ENCODE measurements around the gene SLC25A1.
"Not testable (repeated sequence)": the region's sequence is repeated elsewhere in the genome, so short reads cannot be mapped to it uniquely, and the experiment has no call there.

The SLC25A1 gene

DNA sequence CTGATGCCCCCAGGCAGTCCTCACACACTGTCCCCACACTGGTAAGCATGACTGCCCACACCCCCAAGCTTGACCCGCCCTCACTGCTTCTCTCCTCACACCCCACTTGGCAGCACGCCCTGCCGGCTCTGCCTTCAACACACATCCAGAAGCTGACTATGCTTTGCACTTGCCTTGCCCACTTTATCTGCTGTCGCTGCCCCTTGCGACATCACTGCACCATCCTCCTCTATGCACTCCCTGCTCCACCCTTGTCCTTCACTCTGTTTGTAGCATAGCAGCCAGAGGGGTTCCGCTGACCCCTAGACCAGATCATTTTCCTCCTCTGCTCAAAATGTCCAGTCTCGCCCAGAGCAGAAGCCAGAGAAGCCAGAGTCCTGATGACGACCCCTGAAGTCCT, 25.3 kb upstream of the SLC25A1 start:
- Histone ChIP-seq H3K9ac (ENCODE audit: low read depth, low read length) (no peak overlapping the region), H3K36me3 (ENCODE audit: insufficient read depth, low read depth, low read length) (peaks cover 25% of the 10 kb centered on the region), H3K27me3 (ENCODE audit: insufficient read depth, low read length) (no peaks in the 10 kb centered on the region), H3K4me3 (ENCODE audit: low read length) (no peak overlapping the region), H3K4me1 (ENCODE audit: insufficient read depth, low read length) (no peaks in the 10 kb centered on the region), H3K9me3 (ENCODE audit: insufficient read depth, low read depth, low read length) (no peaks in the 10 kb centered on the region), H3K27ac (ENCODE audit: low read length) (no peak overlapping the region)

DNA sequence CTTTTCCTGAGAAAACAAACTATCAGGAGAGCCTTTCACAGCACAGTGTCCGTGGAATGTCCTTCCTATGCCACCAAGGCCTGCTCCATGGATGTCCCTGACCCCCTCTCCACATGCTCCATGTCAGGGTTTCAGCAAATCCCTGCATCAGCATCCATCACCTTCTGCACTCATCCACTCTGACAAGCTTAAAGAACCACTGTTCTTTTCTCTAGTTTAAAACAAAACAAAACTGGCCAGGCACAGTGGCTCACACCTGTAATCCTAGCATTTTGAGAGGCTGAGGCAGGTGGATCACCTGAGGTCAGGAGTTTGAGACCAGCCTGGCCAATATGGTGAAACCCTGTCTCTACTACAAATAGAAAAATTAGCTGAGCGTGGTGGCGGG, 24.3 kb upstream of the SLC25A1 start:
- not testable (repeated sequence) for H3K27me3 ChIP-seq (ENCODE audit: insufficient read depth, low read length); H3K4me3 ChIP-seq (ENCODE audit: low read length); H3K27ac ChIP-seq (ENCODE audit: low read length); H3K9me3 ChIP-seq (ENCODE audit: insufficient read depth, low read depth, low read length); H3K9ac ChIP-seq (ENCODE audit: low read depth, low read length); H3K4me1 ChIP-seq (ENCODE audit: insufficient read depth, low read length)
- peaks cover 15% of the 10 kb centered on the region for H3K36me3 ChIP-seq (ENCODE audit: insufficient read depth, low read depth, low read length)

DNA sequence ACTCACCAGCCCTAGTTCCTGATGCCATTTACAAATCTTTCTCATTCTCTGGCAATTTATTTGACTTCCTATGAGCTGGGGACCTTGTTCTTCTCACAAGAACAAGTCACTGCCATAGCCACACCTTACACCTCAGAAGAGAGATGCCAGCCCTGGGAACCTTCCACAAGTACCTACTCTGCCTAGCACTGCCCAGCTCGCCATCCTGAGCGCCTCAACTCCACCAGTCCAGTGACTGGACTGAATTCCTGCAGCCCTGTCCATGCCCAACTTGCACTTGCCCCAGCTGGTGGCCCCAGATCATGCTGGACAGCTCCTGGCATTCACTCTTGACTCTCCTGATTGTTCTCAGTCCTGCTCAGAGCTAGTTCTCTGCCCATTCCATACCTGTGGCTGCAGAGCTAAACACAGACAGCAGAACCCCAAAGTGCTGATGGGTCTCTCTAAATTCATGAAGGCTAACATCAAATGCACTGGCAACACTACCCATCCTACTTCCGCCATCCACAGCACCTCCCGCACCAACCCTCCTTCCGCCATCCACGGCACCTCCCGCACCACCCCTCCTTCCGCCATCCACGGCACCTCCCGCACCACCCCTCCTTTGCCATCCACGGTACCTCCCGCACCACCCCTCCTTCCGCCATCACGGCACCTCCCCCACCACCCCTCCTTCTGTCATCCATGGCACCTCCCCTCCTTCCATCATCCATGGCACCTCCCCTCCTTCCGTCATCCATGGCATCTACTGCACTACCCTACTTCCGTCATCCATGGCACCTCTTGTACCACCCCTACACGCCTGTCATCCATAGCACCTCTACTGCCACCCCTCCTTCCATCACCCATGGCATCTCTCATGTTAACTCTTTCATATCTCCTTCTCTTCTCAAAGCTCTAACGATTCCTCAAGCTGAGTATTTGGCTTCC, 23.6 kb upstream of the SLC25A1 start:
- no peak overlapping the region for H3K27ac ChIP-seq (ENCODE audit: low read length)
- H3K4me1 ChIP-seq (ENCODE audit: insufficient read depth, low read length) = no peaks in the 10 kb centered on the region
- H3K9ac ChIP-seq (ENCODE audit: low read depth, low read length) = no peak overlapping the region
- peaks cover 9% of the 10 kb centered on the region for H3K36me3 ChIP-seq (ENCODE audit: insufficient read depth, low read depth, low read length)
- H3K4me3 ChIP-seq (ENCODE audit: low read length) = no peak overlapping the region
- H3K27me3 ChIP-seq (ENCODE audit: insufficient read depth, low read length) = no peaks in the 10 kb centered on the region
- H3K9me3 ChIP-seq (ENCODE audit: insufficient read depth, low read depth, low read length) = no peaks in the 10 kb centered on the region

DNA sequence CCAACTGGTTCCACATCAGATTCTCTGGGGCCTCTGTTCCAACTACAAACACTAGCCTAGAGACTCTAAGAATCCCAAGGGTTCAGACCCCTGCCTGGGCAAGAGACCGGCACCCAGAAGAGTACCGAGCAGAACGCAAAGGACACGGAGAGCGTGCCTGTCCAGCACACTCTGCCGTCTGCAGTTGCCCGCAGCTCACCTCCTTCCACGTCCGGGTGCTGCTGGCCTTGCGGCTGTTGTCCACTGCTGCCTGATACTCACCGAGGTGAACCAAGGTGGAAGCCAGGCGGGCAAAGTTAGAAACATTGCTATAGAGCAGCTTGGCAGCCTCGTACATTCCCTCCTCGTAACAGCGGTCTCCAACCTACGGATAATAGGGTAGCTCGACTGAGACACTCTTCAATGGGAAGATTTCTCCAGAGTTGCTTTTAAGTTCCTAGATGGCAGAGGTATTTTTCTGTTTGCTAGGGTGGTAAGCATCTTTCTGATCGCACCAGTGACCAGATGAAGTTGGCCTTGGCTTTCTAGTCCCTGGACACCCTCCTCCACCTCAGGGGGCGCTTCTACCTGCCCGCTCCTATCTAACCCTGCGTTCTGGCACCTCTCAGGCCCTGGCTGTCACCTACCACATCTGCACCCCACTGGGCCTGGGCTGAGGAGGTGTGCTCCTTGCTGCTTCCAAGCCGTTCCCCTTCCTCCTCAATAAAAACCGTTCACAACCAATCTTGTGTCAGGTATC, 22.8 kb upstream of the SLC25A1 start:
- Histone ChIP-seq H3K9ac (ENCODE audit: low read depth, low read length) (no peak overlapping the region), H3K36me3 (ENCODE audit: insufficient read depth, low read depth, low read length) (peaks cover 14% of the 10 kb centered on the region), H3K27me3 (ENCODE audit: insufficient read depth, low read length) (no peaks in the 10 kb centered on the region), H3K4me1 (ENCODE audit: insufficient read depth, low read length) (no peaks in the 10 kb centered on the region), H3K27ac (ENCODE audit: low read length) (no peak overlapping the region), H3K9me3 (ENCODE audit: insufficient read depth, low read depth, low read length) (no peaks in the 10 kb centered on the region), H3K4me3 (ENCODE audit: low read length) (no peak overlapping the region)

DNA sequence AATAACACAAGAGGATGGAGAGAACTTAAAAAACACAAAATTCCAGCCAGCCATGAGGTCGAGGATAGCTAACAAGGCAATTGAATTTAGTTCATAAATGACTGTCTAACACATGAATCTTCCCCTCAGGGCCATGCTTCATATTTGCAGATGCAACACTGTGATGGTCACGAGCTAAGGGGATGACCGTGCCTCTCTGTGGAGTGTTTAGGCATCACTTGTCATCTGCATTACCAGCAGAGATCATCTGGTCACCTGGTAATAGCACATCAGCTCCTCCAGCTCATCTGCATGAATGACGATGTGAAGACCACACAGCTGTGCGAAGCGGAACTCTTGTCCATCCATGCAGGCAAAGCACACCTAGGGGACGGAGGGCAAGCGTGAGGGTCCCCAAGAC, 20.9 kb upstream of the SLC25A1 start:
- no peaks in the 10 kb centered on the region for H3K4me1 ChIP-seq (ENCODE audit: insufficient read depth, low read length)

DNA sequence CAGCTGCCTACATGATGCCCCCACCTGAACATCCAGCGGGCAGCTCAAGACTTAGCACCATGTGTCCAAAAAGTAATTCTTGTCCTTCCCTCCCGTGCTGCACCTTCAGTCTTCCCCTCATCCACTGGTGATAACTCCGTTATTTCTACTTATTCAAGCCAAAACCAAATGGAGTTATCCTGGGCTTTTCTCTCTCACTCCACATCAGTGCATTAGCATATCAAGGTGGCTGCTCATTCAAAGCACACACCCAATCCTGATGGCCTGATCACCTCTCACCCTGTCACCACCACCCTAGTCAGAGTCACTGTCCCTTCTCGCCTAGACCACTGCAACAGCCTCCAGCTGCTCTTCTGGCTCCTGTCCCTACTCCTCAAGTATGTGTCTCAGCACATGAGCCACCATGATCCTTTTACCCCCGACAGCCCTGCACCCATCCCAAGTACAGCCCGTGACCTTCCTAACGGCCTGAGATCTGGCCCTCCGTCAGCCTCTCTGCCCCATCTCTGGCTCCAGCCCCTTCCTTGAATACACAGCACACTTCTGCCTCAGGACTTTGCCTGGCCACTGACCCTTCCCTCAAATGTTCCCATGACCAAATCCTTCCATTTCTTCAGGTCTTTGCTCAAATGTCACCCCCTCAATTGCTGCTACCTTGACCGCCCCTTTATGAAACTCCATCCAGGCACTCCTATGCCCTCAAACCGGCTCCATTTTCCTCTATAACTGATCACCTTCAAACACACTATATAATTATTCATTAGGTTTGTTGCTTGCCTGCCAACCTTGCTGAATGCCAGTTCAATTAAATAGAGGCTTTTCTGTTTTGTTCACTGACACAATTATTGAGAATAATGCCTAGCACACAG, 19.7 kb upstream of the SLC25A1 start:
- no peaks in the 10 kb centered on the region for H3K27me3 ChIP-seq (ENCODE audit: insufficient read depth, low read length)
- H3K9me3 ChIP-seq (ENCODE audit: insufficient read depth, low read depth, low read length) = no peaks in the 10 kb centered on the region; the same call in 1 of the 2 replicates
- peaks cover 34% of the 10 kb centered on the region for H3K36me3 ChIP-seq (ENCODE audit: insufficient read depth, low read depth, low read length)
- no peak overlapping the region for H3K27ac ChIP-seq (ENCODE audit: low read length)
- H3K4me1 ChIP-seq (ENCODE audit: insufficient read depth, low read length) = no peaks in the 10 kb centered on the region
- H3K4me3 ChIP-seq (ENCODE audit: low read length) = no peak overlapping the region
- no peak overlapping the region for H3K9ac ChIP-seq (ENCODE audit: low read depth, low read length)

More for the DNA sequence above, 20.9 kb upstream of the SLC25A1 start:
- Histone ChIP-seq H3K36me3 (ENCODE audit: insufficient read depth, low read depth, low read length) (peaks cover 25% of the 10 kb centered on the region), H3K9ac (ENCODE audit: low read depth, low read length) (no peak overlapping the region), H3K27ac (ENCODE audit: low read length) (no peak overlapping the region), H3K9me3 (ENCODE audit: insufficient read depth, low read depth, low read length) (no peaks in the 10 kb centered on the region), H3K27me3 (ENCODE audit: insufficient read depth, low read length) (no peaks in the 10 kb centered on the region), H3K4me3 (ENCODE audit: low read length) (no peak overlapping the region)

DNA sequence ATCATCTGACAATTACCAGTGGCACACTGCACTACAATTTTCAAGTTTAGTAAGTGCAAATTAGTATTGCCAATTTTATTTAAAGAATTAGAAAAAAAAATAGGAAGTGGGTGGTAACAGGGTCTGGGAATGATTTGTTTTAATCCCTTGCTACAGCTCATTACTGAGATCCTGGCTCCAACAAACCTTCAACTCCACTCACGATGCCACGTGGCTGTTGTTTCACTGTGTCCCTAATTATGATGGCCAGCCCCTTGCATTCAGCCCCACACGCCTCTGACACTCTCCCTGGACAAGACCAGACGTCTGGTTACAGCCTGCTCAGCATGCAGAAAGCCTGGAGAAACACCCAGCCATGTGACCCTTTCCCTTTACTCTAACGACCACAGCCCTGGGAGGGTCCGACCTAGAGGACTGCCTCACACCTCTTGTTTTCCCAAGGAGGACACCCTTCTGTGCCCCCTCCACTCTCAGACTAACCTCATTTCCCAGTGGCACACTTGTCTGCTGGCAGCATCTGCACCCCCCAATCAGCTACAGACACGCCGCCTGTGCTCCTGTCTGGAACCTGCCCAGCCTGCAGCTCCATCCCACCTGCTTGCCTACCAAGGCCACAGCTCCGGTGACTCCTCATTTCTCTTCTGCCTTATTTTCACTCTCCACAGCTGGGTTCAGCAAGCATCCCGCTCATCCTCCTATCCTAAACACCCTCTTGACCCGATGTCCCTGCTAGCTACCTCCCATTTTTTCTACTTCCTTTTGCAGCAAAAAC, 18.5 kb upstream of the SLC25A1 start:
- H3K27me3 ChIP-seq (ENCODE audit: insufficient read depth, low read length) = no peaks in the 10 kb centered on the region
- H3K9me3 ChIP-seq (ENCODE audit: insufficient read depth, low read depth, low read length) = no peaks in the 10 kb centered on the region; the same call in 1 of the 2 replicates
- H3K9ac ChIP-seq (ENCODE audit: low read depth, low read length) = no peak overlapping the region
- no peak overlapping the region for H3K4me3 ChIP-seq (ENCODE audit: low read length)
- no peak overlapping the region for H3K27ac ChIP-seq (ENCODE audit: low read length)
- peaks cover 37% of the 10 kb centered on the region for H3K36me3 ChIP-seq (ENCODE audit: insufficient read depth, low read depth, low read length)
- no peaks in the 10 kb centered on the region for H3K4me1 ChIP-seq (ENCODE audit: insufficient read depth, low read length)

DNA sequence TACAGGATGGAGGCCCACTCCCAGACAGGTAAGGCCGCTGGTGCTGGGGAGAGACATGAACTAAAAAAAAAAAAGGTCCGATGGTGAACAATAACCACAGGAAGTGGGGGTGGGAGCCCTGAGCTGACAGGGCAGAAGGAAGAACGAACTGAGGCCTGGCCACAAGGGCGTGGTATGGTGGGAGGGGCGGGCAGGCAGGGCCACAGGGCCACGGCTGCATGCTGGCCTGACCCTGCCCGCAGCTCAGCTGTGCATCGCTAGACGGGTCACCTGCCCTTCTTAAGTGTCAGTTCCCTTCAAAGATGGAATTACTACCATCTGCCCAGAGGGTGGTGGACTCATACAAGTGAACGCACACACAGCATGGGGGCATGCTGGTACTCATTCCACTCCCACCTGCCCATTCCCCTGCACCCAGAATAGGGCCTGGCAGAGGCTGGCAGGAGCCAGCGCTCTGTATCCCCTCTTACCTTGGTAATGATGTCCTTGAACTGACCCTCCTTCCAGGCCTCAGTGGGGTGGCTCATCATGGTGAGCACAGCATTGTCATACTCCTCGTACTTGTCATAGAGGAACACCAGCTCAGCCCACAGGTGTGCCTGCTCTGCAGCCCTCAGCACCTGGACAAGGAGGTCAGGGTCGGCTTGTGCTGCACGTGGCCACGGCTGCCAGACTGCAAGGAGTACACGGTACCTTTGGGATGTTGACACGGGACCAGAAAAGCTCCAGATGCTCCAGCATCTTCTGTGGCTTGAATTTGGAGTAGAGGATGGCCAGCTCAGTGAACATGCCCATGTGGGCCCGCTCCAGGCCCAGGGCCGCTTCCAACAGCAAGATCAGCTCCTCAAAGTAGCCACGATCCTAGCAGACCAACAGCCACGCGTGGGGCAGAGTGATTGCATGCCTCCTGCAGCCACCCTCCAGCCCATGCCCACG, 17.5 kb upstream of the SLC25A1 start:
- Histone ChIP-seq H3K36me3 (ENCODE audit: insufficient read depth, low read depth, low read length) (peaks cover 37% of the 10 kb centered on the region), H3K4me3 (ENCODE audit: low read length) (no peak overlapping the region), H3K9me3 (ENCODE audit: insufficient read depth, low read depth, low read length) (no peaks in the 10 kb centered on the region; the same call in 1 of the 2 replicates), H3K9ac (ENCODE audit: low read depth, low read length) (no peak overlapping the region), H3K27ac (ENCODE audit: low read length) (no peak overlapping the region), H3K4me1 (ENCODE audit: insufficient read depth, low read length) (no peaks in the 10 kb centered on the region), H3K27me3 (ENCODE audit: insufficient read depth, low read length) (no peaks in the 10 kb centered on the region)

DNA sequence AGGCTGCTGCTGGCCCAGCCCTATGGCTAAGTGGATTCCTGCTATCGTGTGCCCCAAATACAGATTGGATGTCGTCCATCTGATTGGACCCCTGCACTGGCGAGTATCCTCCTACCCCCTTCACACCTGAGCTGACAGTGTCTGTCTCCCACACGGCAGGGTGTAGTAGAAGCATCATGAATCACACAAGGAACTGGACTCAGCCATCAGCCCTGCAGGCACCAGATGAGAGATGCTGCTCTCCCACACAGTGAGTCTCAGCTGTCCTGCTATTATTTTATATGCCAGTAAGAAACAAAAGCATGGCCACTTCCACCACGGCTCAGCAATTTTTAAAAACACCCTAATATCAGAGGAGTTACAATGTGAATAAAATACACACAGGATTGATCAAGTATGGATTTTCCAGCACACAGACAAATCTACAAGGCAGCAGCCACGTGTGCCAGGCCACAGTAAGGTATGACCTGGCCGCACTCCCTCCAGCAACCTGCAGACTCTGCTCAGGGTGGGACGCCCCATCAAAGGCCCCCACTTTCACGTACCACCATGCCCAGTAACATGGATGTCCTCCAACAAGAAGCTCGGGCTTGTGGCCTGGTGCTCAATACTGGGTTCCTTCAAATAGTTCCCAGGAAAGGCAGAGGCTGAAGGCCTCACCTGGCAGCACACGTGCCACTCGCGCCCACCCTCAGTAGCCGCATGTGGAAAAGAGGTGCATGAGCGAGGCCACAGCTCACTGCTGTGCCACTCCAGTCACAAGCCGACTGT, 16.4 kb upstream of the SLC25A1 start:
- no peak overlapping the region for H3K4me3 ChIP-seq (ENCODE audit: low read length)
- no peaks in the 10 kb centered on the region for H3K27me3 ChIP-seq (ENCODE audit: insufficient read depth, low read length)
- no peak overlapping the region for H3K9ac ChIP-seq (ENCODE audit: low read depth, low read length)
- no peaks in the 10 kb centered on the region; the same call in 1 of the 2 replicates for H3K9me3 ChIP-seq (ENCODE audit: insufficient read depth, low read depth, low read length)
- H3K4me1 ChIP-seq (ENCODE audit: insufficient read depth, low read length) = no peaks in the 10 kb centered on the region
- H3K36me3 ChIP-seq (ENCODE audit: insufficient read depth, low read depth, low read length) = peaks cover 37% of the 10 kb centered on the region
- H3K27ac ChIP-seq (ENCODE audit: low read length) = no peak overlapping the region

DNA sequence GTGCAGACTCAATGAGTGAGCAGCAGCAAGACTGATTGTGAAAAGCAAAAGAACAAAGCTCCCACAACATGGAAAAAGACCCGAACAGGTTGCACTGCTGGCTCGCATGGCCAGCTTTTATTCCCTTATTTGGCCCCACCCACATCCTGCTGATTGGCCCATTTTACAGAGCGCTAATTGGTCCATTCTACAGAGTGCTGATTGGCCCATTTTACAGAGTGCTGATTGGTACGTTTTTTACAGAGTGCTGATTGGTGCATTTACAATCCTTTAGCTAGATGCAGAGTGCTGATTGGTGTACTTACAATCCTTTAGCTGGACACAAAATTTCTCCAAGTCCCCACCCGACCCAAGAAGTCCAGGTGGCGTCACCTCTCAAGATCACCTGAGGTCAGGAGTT, 15.3 kb upstream of the SLC25A1 start:
- no peak overlapping the region for H3K4me3 ChIP-seq (ENCODE audit: low read length)
- no peaks in the 10 kb centered on the region for H3K27me3 ChIP-seq (ENCODE audit: insufficient read depth, low read length)
- no peaks in the 10 kb centered on the region; the same call in 1 of the 2 replicates for H3K9me3 ChIP-seq (ENCODE audit: insufficient read depth, low read depth, low read length)
- H3K36me3 ChIP-seq (ENCODE audit: insufficient read depth, low read depth, low read length) = peaks cover 30% of the 10 kb centered on the region
- no peak overlapping the region for H3K9ac ChIP-seq (ENCODE audit: low read depth, low read length)
- H3K4me1 ChIP-seq (ENCODE audit: insufficient read depth, low read length) = no peaks in the 10 kb centered on the region
- H3K27ac ChIP-seq (ENCODE audit: low read length) = no peak overlapping the region
